Lower leg skin (tissue), 3 donors: ENCODE results near the gene LEPROT.

ENCODE experiments used
- CTCF ChIP-seq, 3 donors: fragments of 450-650 bp; IDR thresholded peaks; one replicate each; pipeline ENCODE4 v1.5.1; 2016; ENCODE audit warnings: antibody characterized with exemption in 3 of 3, mild to moderate bottlenecking in 3 of 3, moderate library complexity in 2 of 3
- POLR2A ChIP-seq, 2 donors: fragments of 450-650 bp; IDR thresholded peaks; one replicate each; pipeline ENCODE4 v1.6.1; 2016 to 2017; ENCODE audit warnings: antibody characterized with exemption in 2 of 2, mild to moderate bottlenecking in 1 of 2, moderate library complexity in 1 of 2

- TF ChIP-seq CTCF (IDR thresholded peaks at IDR 0.05) (no peak), POLR2A (IDR thresholded peaks at IDR 0.05) (no peak)
Measured at GRCh38 chr1:65429806-65430205, 9.3 kb downstream of the LEPROT start.
